Stimulated activated CD8-positive, alpha-beta memory T cell treated with anti-CD3 and anti-CD28 coated beads, Interleukin-2, amount 100 ng/mL, for 48 hours (primary cell): Measurements from ENCODE around the gene AGAP3.

Experiments used
- DNase-seq, 2 donors: peaks; one replicate each; pipeline ENCODE4 v3.0.0-alpha.2; 2020; ENCODE audit warnings: low read depth in 2 of 2

Gene AGAP3

GRCh38 chr7:151088019-151088855, 2.0 kb downstream of the AGAP3 start:
- DNase-seq: no peak

- DNase-seq: no peak
These were observed 2.8 kb downstream of the AGAP3 start for GRCh38 chr7:151088856-151089699.

GRCh38 chr7:151089893-151090730, 3.8 kb downstream of the AGAP3 start:
- DNase-seq: no peak

GRCh38 chr7:151091003-151091402, 4.7 kb downstream of the AGAP3 start:
- no peak for DNase-seq

GRCh38 chr7:151091431-151091830, 5.2 kb downstream of the AGAP3 start:
- no peak for DNase-seq

GRCh38 chr7:151091988-151092387, 5.7 kb downstream of the AGAP3 start:
- DNase-seq: no peak

GRCh38 chr7:151093748-151094147, 7.5 kb downstream of the AGAP3 start:
- DNase-seq: no peak

- no peak for DNase-seq
These were observed 8.4 kb downstream of the AGAP3 start for GRCh38 chr7:151094675-151095074.

- DNase-seq: no peak
These were observed 9.0 kb downstream of the AGAP3 start for GRCh38 chr7:151095123-151095797.

- DNase-seq: no peak
These were observed 9.7 kb downstream of the AGAP3 start for GRCh38 chr7:151095828-151096475.

- no peak for DNase-seq
These were observed 13.4 kb downstream of the AGAP3 start for GRCh38 chr7:151099486-151100211.

- DNase-seq: no peak
These were observed 14.6 kb downstream of the AGAP3 start for GRCh38 chr7:151100921-151101320.

- no peak for DNase-seq
These were observed 15.5 kb downstream of the AGAP3 start for GRCh38 chr7:151101621-151102396.

GRCh38 chr7:151102991-151103390, 16.7 kb downstream of the AGAP3 start:
- no peak for DNase-seq

- no peak for DNase-seq
These were observed 17.7 kb downstream of the AGAP3 start for GRCh38 chr7:151103973-151104372.

GRCh38 chr7:151104411-151105235, 18.3 kb downstream of the AGAP3 start:
- no peak for DNase-seq

- DNase-seq: no peak
These were observed 21.6 kb downstream of the AGAP3 start for GRCh38 chr7:151107882-151108281.
